ENCODE results near the gene CTCF. TPM values are rescaled to one million over a fixed set of nuclear protein-coding genes. Genes with fewer than 3 reads are reported as not detected.

The CTCF gene
- total RNA-seq, 1 donor from 2014 or later = 43.2 TPM

DNA sequence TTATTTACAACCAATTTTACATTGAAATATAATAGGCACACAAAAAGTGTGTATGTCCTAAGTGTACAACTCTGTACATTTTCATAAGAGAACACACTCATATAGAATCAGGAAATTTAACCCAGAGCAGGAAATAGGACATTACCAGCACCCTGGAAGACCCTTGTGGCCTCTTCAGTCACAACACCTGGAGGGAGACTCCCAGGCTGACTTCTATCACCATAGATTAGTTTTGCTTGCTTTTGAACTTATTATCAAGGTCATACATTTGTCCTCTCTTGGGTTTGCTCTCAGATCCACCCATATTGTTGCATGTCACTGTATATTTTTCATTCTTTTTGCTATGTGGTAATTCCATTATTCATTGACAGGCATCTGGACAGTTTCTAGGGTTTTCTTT lies 27.9 kb upstream of the CTCF start:
- Histone ChIP-seq H3K36me3 (no peaks in the 10 kb centered on the region), H3K4me1 (peaks cover 62% of the 10 kb centered on the region), H3K9me3 (no peaks in the 10 kb centered on the region), H3K27me3 (no peaks in the 10 kb centered on the region), H3K4me3 (no peak overlapping the region), H3K27ac (no peak overlapping the region)
- DNase-seq (ENCODE audit: extremely low spot score in 2 of 2) = no peak
- intact Hi-C loops (cut with DNase I) = no loop called here
- no peak for TF ChIP-seq POLR2AphosphoS5 (IDR thresholded peaks at IDR 0.05; ENCODE audit: insufficient read depth in 1 of 2, low read depth in 1 of 2)
- TF ChIP-seq POLR2A (IDR thresholded peaks at IDR 0.05) = no peak
- TF ChIP-seq, protein P1, sequence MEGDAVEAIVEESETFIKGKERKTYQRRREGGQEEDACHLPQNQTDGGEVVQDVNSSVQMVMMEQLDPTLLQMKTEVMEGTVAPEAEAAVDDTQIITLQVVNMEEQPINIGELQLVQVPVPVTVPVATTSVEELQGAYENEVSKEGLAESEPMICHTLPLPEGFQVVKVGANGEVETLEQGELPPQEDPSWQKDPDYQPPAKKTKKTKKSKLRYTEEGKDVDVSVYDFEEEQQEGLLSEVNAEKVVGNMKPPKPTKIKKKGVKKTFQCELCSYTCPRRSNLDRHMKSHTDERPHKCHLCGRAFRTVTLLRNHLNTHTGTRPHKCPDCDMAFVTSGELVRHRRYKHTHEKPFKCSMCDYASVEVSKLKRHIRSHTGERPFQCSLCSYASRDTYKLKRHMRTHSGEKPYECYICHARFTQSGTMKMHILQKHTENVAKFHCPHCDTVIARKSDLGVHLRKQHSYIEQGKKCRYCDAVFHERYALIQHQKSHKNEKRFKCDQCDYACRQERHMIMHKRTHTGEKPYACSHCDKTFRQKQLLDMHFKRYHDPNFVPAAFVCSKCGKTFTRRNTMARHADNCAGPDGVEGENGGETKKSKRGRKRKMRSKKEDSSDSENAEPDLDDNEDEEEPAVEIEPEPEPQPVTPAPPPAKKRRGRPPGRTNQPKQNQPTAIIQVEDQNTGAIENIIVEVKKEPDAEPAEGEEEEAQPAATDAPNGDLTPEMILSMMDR (IDR thresholded peaks at IDR 0.05) = no peak

DNA sequence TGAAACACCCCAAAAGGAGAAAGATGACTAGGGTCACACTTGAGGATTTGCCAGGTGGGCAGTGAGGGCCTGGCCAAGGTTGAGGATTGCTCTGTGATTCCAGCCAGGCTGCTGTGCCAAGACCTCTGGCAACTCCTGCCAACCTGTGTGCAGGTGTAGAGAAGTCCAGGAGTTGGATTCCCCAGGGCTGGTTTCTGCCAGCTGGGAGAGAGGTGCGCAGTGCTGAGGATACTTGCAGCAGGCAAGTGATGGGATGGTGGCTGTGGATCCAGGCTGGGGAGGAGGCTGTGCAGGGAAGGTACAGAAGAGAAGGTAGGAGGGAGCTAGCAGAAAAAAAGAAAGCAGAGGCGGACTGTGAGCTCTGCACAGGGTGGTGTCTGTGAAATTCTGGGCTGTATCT lies 27.1 kb upstream of the CTCF start:
- Histone ChIP-seq H3K36me3 (peaks cover 0 to 3% of the 10 kb centered on the region in 2 donors), H3K4me3 (no peak overlapping the region), H3K4me1 (peaks cover 62% of the 10 kb centered on the region), H3K27me3 (no peaks in the 10 kb centered on the region), H3K9me3 (no peaks in the 10 kb centered on the region), H3K27ac (no peak overlapping the region)
- TF ChIP-seq POLR2AphosphoS5 (IDR thresholded peaks at IDR 0.05; ENCODE audit: insufficient read depth in 1 of 2, low read depth in 1 of 2) = no peak
- TF ChIP-seq, protein P1 (IDR thresholded peaks at IDR 0.05) = no peak
- no peak for TF ChIP-seq POLR2A (IDR thresholded peaks at IDR 0.05)
- DNase-seq (ENCODE audit: extremely low spot score in 2 of 2) = peak in 1 of 2 donors; percentile 84
- intact Hi-C loops (cut with DNase I) = no loop called here

DNA sequence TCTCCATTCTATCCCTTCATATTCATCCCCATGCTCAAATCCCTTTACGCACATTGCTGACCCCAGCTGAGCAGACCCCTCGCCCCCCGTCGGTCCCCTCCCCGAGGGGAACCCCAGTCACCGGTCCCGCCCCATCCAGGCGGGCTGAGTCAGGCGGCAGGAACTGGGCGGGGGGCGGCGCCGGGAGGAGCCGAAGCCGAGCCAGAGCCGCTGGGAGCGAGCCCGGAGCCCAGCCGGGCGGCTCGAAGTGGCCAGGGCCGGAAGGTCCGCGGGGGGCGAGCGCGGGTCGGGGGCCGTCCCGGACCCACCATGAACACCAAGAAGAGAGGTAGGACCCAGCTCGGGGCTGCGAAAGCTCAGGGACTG lies 25.1 kb upstream of the CTCF start:
- DNase-seq (ENCODE audit: extremely low spot score in 2 of 2) = no peak
- Histone ChIP-seq H3K4me1 (peaks cover 49% of the 10 kb centered on the region), H3K27ac (peak overlapping the region; percentile 92), H3K27me3 (no peaks in the 10 kb centered on the region), H3K36me3 (peaks cover 2 to 20% of the 10 kb centered on the region in 2 donors), H3K4me3 (peak overlapping the region; percentile 77 to 84), H3K9me3 (no peaks in the 10 kb centered on the region)
- TF ChIP-seq POLR2AphosphoS5 (IDR thresholded peaks at IDR 0.05; ENCODE audit: insufficient read depth in 1 of 2, low read depth in 1 of 2) (peak in 1 of 2 donors; percentile 56), POLR2A (IDR thresholded peaks at IDR 0.05) (peak in 1 of 2 donors; percentile 35)
- TF ChIP-seq, protein P1 (IDR thresholded peaks at IDR 0.05) = no peak
- intact Hi-C loops (cut with DNase I) = no loop called here

DNA sequence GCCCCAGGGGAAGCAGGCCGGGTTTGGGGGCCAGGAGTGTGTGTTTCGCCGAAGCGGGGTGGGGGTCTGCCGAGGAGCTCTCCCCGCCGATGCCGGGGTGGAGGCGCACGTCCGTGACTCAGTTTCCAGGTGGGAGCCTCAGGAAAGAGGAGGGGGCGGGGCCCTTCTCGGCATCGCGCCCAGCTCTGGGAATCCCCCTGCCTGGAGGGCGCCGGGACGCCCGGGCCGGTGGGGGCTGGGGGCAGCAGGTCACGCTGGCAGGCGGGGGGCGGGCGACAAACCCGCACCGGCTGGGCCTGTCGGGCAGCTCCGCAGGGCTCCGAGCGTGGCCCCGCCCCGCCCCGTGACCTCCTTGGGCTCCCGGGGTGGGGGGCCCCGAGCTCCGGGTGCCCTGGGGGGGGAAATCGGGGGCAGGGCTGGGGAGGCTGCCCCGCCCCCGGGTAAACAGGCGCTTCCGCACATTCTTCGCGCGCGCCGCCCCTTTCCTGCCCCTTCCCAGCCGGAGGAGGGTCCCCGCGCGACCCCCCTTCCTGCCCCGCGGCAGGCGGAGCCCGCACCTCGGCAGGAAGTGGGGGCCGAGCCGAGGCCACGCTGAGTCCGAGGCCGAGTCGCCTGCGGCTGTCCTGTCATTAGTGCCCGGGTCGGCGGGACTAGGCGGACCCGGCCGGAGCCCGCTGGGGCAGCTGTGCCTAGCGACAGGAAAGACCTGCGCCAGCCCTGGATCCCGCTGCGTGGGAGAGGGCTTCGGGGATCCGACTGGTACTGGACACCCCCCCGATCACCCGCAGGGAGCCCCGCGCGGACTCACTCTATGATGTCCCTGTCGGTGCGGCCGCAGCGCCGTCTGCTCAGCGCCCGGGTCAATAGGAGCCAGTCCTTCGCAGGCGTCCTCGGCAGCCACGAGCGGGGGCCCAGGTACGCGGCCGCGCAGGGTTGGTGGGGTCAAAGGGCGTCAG lies 24.4 kb upstream of the CTCF start:
- Histone ChIP-seq H3K4me3 (peak overlapping the region; percentile 77 to 84), H3K27me3 (no peaks in the 10 kb centered on the region), H3K27ac (peak overlapping the region; percentile 92), H3K36me3 (peaks cover 2 to 24% of the 10 kb centered on the region in 2 donors), H3K4me1 (peaks cover 53% of the 10 kb centered on the region), H3K9me3 (no peaks in the 10 kb centered on the region)
- TF ChIP-seq, protein P1 (IDR thresholded peaks at IDR 0.05) = no peak
- peak in 1 of 2 donors; percentile 44 for TF ChIP-seq POLR2AphosphoS5 (IDR thresholded peaks at IDR 0.05; ENCODE audit: insufficient read depth in 1 of 2, low read depth in 1 of 2)
- DNase-seq (ENCODE audit: extremely low spot score in 2 of 2) = peak in 1 of 2 donors; percentile 87
- intact Hi-C loops (cut with DNase I) = no loop called here

DNA sequence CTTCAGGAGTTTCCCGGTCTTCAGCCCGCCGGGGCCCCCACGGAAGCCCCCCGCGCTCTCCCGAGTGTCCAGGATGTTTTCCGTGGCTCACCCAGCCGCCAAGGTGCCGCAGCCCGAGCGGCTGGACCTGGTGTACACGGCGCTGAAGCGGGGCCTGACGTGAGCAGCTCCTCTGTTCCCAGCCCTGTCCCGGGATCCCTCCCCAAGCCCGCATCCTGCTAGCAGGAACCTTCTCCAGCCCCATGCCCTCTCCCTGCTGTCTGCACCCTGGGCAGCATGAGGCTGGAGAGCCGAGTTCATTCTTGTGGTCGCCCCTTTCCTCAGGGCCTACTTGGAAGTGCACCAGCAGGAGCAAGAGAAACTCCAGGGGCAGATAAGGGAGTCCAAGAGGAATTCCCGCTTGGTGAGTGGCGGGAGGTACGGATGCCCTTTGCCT lies 23.6 kb upstream of the CTCF start:
- H3K27me3 ChIP-seq = no peaks in the 10 kb centered on the region
- H3K4me3 ChIP-seq = peak overlapping the region; percentile 77 to 84
- intact Hi-C loops (cut with DNase I) = no loop called here
- peak overlapping the region; percentile 92 for H3K27ac ChIP-seq
- peak in 1 of 2 donors; percentile 88 for DNase-seq (ENCODE audit: extremely low spot score in 2 of 2)
- H3K9me3 ChIP-seq = no peaks in the 10 kb centered on the region
- peaks cover 2 to 32% of the 10 kb centered on the region in 2 donors for H3K36me3 ChIP-seq
- TF ChIP-seq, protein P1 (IDR thresholded peaks at IDR 0.05) = no peak
- no peak for TF ChIP-seq POLR2AphosphoS5 (IDR thresholded peaks at IDR 0.05; ENCODE audit: insufficient read depth in 1 of 2, low read depth in 1 of 2)
- no peak for TF ChIP-seq POLR2A (IDR thresholded peaks at IDR 0.05)
- peaks cover 53% of the 10 kb centered on the region for H3K4me1 ChIP-seq
